HG03575 (cell line): ENCODE data around the gene GIMAP7.
"Not testable (repeated sequence)": the region's sequence is repeated elsewhere in the genome, so short reads cannot be mapped to it uniquely, and the experiment has no call there.

Source experiments
- ATAC-seq: cut with Tn5 transposase; IDR thresholded peaks from one replicate; pipeline ENCODE4 v1.9.1; 2021; ENCODE audit not compliant: unreplicated experiment, insufficient number of reproducible peaks, low FRiP score; ENCODE audit errors: extremely low read depth

Gene GIMAP7

GRCh38 chr7:150514748-150515222 is at the start of gene GIMAP7:
TSS of gene GIMAP7 (plus strand) at chr7:150514872. CDS start at chr7:150519975, 5,103 bp downstream.
- no peak for ATAC-seq

GRCh38 chr7:150464962-150465361 is 49.7 kb upstream of the GIMAP7 start:
- ATAC-seq = no peak

DNA sequence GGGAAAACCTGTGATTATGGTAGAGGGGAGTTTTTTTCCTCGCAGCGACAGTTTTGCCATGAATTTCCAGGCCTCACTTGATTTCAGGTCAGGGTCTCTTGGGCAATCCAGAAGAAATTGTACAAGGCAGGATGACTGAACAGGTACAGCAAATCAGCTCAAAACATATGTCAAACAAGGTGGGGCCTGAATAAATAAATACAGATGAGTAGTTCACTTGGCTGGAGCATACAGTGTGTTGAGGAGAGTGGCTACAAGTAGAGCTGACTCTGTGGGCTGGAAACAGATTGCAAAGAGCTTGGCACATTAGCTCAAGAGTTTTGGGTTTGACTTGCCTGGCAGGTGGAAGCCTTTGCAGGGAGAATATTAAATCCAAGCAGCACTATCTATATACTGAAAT is 49.3 kb upstream of the GIMAP7 start:
- ATAC-seq = no peak

GRCh38 chr7:150466477-150466876 is 48.2 kb upstream of the GIMAP7 start:
- no peak for ATAC-seq

- no peak for ATAC-seq
Observed at GRCh38 chr7:150468241-150468640, 46.4 kb upstream of the GIMAP7 start.

GRCh38 chr7:150471886-150472285 is 42.8 kb upstream of the GIMAP7 start:
- ATAC-seq = no peak

- no peak for ATAC-seq
Observed at GRCh38 chr7:150473902-150474301, 40.8 kb upstream of the GIMAP7 start.

GRCh38 chr7:150476285-150476684 is 38.4 kb upstream of the GIMAP7 start:
- no peak for ATAC-seq

DNA sequence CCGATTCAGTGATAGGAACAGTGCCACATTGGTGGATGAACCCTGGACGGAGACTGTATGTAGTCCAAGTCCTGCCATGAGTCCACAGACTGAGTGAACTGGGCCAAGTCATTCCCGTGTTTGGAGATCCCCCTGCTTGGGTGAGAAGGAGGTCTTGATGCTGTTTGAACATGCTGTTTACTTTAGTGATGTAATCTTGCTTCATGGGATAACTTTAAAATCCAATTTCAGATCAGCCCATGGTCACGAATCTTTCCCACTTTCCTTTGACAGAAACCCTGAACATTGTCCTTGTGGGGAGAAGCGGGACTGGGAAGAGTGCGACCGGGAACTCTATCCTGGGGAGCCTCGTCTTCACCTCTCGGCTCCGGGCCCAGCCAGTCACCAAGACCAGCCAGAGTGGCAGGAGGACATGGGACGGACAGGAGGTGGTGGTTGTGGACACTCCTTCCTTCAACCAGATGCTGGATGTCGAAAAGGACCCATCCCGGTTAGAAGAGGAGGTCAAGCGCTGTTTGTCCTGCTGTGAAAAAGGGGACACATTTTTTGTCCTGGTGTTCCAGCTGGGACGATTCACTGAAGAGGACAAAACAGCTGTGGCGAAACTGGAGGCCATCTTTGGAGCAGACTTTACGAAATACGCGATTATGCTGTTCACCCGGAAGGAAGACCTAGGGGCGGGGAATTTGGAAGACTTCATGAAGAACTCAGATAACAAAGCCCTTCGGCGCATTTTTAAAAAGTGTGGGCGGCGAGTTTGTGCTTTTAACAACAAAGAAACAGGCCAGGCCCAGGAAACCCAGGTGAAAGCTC is 37.6 kb upstream of the GIMAP7 start:
- ATAC-seq = no peak

DNA sequence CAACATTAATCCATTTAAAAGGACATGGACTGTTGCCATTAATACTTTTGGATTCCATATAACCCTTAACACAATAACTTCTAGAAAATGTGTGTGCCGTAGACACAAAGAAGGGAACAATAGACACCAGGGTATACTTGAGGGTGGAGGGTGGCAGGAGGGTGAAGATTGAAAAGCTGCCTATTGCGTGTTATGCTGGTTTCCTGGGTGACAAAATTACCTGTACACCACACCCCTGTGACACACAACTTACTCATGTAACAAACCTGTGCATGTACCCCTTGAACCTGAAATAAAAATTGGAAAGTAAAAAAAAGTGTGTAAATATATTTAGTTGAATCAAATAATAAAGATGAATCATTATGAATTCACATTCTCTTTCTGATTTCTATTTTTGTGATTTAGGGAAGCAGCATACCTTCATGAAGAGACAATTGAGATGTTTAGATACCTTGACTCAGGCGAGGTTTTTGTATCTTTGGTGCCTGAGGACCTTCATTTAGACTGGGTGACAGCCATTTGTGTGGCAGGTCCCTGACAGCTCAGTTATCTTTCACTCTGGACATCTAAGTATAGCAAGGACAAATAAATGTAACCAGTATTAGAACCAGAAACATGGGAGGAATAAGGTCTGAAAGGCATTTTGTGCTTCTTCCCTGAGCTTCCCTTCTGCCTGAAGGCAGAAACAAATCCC is 35.5 kb upstream of the GIMAP7 start:
- ATAC-seq = no peak

- no peak for ATAC-seq
Observed at GRCh38 chr7:150481186-150481920, 33.3 kb upstream of the GIMAP7 start.

GRCh38 chr7:150481922-150482321 is 32.8 kb upstream of the GIMAP7 start:
- no peak for ATAC-seq

DNA sequence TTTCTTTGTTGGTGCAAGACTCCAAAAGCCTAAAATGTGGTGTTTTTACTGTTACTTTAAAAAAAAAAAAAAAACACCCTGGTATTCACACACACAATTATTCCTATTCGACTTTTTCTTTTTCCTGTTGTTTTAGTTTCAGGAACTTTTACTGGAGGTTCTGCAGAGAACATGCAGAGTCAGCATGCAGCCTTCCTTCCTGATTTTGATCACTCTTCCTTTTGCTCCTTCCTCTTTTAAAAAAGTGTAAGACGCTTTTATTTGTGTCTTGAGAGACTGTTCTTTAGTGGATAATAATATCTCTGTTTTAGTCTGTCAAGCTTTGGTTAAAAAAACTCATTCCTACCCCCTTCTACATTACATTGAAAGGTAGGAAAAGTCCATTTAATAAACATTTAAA is 31.2 kb upstream of the GIMAP7 start:
- not testable (repeated sequence) for ATAC-seq

DNA sequence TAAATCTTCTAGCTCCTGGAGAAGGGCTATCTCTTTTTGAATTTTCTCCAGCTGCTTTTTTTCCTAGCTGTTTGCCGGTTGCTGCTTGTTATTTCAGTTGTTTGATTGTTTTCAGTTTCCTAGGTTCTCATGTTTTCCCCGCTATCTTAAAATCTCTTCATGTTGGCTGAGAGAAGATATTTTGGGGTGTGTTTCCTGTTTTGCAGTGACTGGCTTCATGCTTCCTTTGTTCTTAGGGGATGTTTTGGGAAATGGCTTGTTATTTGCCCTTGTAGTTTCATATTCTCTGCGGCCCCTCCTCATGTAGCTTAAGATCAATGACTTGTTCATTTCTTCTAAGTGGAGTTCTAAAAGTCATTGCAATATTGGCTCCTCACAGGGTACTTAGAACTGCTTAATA is 30.6 kb upstream of the GIMAP7 start:
- not testable (repeated sequence) for ATAC-seq

GRCh38 chr7:150487625-150488024 is 27.0 kb upstream of the GIMAP7 start:
- no peak for ATAC-seq

- no peak for ATAC-seq
Observed at GRCh38 chr7:150489782-150490181, 24.9 kb upstream of the GIMAP7 start.

DNA sequence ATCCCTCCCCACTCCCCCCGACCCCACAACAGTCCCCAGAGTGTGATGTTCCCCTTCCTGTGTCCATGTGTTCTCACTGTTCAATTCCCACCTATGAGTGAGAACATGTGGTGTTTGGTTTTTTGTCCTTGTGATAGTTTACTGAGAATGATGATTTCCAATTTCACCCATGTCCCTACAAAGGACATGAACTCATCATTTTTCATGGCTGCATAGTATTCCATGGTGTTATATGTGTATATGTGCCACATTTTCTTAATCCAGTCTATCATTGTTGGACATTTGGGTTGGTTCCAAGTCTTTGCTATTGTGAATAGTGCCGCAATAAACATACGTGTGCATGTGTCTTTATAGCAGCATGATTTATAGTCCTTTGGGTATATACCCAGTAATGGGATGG is 21.2 kb upstream of the GIMAP7 start:
- not testable (repeated sequence) for ATAC-seq

- no peak for ATAC-seq
Observed at GRCh38 chr7:150502519-150502918, 12.2 kb upstream of the GIMAP7 start.

GRCh38 chr7:150503155-150503554 is 11.5 kb upstream of the GIMAP7 start:
- no peak for ATAC-seq

DNA sequence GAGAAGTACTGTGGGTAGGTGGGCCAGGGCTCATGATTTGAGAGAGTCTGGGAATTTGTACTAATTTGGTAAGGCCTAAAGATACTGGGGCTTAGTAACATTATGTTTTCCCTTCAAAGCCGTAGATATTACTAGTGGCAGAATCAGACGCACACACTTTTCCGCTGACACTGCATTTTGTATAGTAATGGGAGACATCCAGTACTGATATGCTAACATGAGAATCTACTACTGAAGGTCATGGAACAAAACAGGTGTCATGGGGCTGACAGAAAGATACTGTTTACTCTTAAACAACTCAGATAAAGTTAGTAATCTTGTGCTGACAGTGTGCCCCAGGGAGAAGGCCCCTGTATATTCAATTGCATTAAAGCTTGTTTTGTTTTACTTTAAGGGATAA is 11.1 kb upstream of the GIMAP7 start:
- no peak for ATAC-seq
